OCI-LY7 (cell line): ENCODE data around the gene IGF2BP2. TPM values are rescaled to one million over a fixed set of nuclear protein-coding genes. Genes with fewer than 3 reads are reported as not detected.

Experiments used
- BruUV-seq: library from RNA; stranded (reverse); fragments of 400-500 nt; replicated peaks from 2 replicates; lab custom pipeline; 2021; lab: Mats Ljungman, UMichigan
- CTCF ChIA-PET: fragments of 300-600 bp; sonication (Branson Sonifier 250); formaldehyde crosslinking; loops from one replicate; lab custom pipeline; 2022; ENCODE audit warnings: antibody characterized with exemption; ENCODE audit not compliant: unreplicated experiment; lab: Charles Lee
- POLR2A ChIA-PET: fragments of 300-600 bp; sonication (Branson Sonifier 250); formaldehyde crosslinking; loops from one replicate; lab custom pipeline; 2022; ENCODE audit warnings: antibody characterized with exemption; lab: Charles Lee
- DNase-seq: peaks from one replicate; pipeline ENCODE4 v3.0.0-alpha.2; 2015; ENCODE audit warnings: low spot score
- H2AFZ ChIP-seq: fragments of 200-600 bp; sonication (generic), shearing (Covaris generic); 2 replicates; pipeline ENCODE4 v1.6.1; 2014; ENCODE audit warnings: mild to moderate bottlenecking, antibody characterized with exemption, low read length, moderate library complexity
- H3K27ac ChIP-seq: fragments of 200-600 bp; sonication (generic); 2 replicates; pipeline ENCODE4 v1.5.1; 2014; ENCODE audit warnings: mixed run types, low read depth, mild to moderate bottlenecking, moderate library complexity, low read length, inconsistent platforms; ENCODE audit not compliant: poor library complexity, severe bottlenecking
- H3K36me3 ChIP-seq: fragments of 200-600 bp; sonication (generic); 2 replicates; pipeline ENCODE4 v1.6.1; 2014; ENCODE audit warnings: mild to moderate bottlenecking, antibody characterized with exemption, low read length, moderate library complexity, mixed read lengths; ENCODE audit not compliant: insufficient read depth
- H3K4me1 ChIP-seq: fragments of 200-600 bp; sonication (generic); 2 replicates; pipeline ENCODE4 v1.5.1; 2014; ENCODE audit warnings: mild to moderate bottlenecking, low read length; ENCODE audit not compliant: insufficient read depth, poor library complexity, severe bottlenecking
- H3K4me2 ChIP-seq: fragments of 200-600 bp; sonication (generic); 2 replicates; pipeline ENCODE4 v1.6.1; 2014; ENCODE audit warnings: mild to moderate bottlenecking, low read length
- H3K4me3 ChIP-seq: fragments of 200-600 bp; sonication (generic); 2 replicates; pipeline ENCODE4 v1.5.1; 2014; ENCODE audit warnings: mild to moderate bottlenecking, low read depth, low read length; ENCODE audit not compliant: poor library complexity, severe bottlenecking
- H3K79me2 ChIP-seq: fragments of 200-600 bp; sonication (generic); 2 replicates; pipeline ENCODE4 v1.6.1; 2016; ENCODE audit warnings: low read depth, mild to moderate bottlenecking, low read length, moderate library complexity, mixed read lengths; ENCODE audit not compliant: insufficient read depth
- H3K9me2 ChIP-seq: fragments of 200-600 bp; sonication (generic); 2 replicates; pipeline ENCODE4 v1.6.1; 2016; ENCODE audit warnings: mild to moderate bottlenecking, low read length, mixed read lengths; ENCODE audit not compliant: insufficient read depth
- H3K9me3 ChIP-seq: fragments of 200-600 bp; sonication (generic); 2 replicates; pipeline ENCODE4 v1.6.1; 2014; ENCODE audit warnings: mild to moderate bottlenecking, mixed run types, low read length, mixed read lengths
- H4K20me1 ChIP-seq: fragments of 200-600 bp; sonication (generic); 2 replicates; pipeline ENCODE4 v1.6.1; 2014; ENCODE audit warnings: mild to moderate bottlenecking, antibody characterized with exemption, low read length, moderate library complexity, mixed read lengths; ENCODE audit not compliant: insufficient read depth
- CTCF ChIP-seq: fragments of 200-600 bp; sonication (generic); conservative IDR thresholded peaks from 2 replicates; pipeline ENCODE4 v1.5.1; 2014; ENCODE audit warnings: mild to moderate bottlenecking, antibody characterized with exemption, low read length, moderate library complexity, mixed read lengths
- EZH2phosphoT487 ChIP-seq: fragments of 200-600 bp; sonication (generic); IDR thresholded peaks from 2 replicates; pipeline ENCODE4 v1.6.1; 2018; ENCODE audit warnings: low read depth, borderline replicate concordance, mild to moderate bottlenecking, mixed run types, antibody characterized with exemption, low read length, moderate library complexity, mixed read lengths
- intact Hi-C: fragments of 100-400 bp; cut with micrococcal nuclease; formaldehyde crosslinking; loops from one replicate; pipeline ENCODE4 v1.10.0; 2022; ENCODE audit not compliant: unreplicated experiment
- total RNA-seq, 2 experiments: library from RNA; depleted of rRNA in 1 of 2; stranded (reverse); fragments of >200 nt in 1 of 2; shearing (Covaris generic) in 1 of 2; gene quantifications; 2 replicates each; pipeline ENCODE4 v1.2.3, GENCODE V29; 2014 to 2022

IGF2BP2 gene
- total RNA-seq, 2 experiments from 2014 or later, result not detected

- TF ChIP-seq EZH2phosphoT487, result no peak
- no peak for TF ChIP-seq CTCF
- no peaks in the 10 kb centered on the region for H3K9me2 ChIP-seq
- H3K36me3 ChIP-seq, result no peaks in the 10 kb centered on the region
- no TSS peak for BruUV-seq
- H3K79me2 ChIP-seq, result no peaks in the 10 kb centered on the region
- H2AFZ ChIP-seq, result no peak overlapping the region
- ChIA-PET POLR2A (interaction anchor here (0.9 kb wide), 1 partner anchor 86 kb away, joined by 3 read pairs; no protein-coding TSS in a partner anchor), CTCF (interaction anchor here (0.5 kb wide), 1 partner anchor 14 kb away, joined by 12 read pairs; no protein-coding TSS in a partner anchor)
- intact Hi-C loops, result no loop called here
- DNase-seq, result no peak
- H4K20me1 ChIP-seq, result no peaks in the 10 kb centered on the region
- no peak overlapping the region for H3K4me2 ChIP-seq
- no peak overlapping the region for H3K27ac ChIP-seq
- H3K9me3 ChIP-seq, result no peaks in the 10 kb centered on the region
- H3K4me1 ChIP-seq, result no peaks in the 10 kb centered on the region
- H3K4me3 ChIP-seq, result no peak overlapping the region
These were observed 166.9 kb downstream of the IGF2BP2 start for GRCh38 chr3:185657691-185658503.

GRCh38 chr3:185657211-185657610 is 167.6 kb downstream of the IGF2BP2 start:
- BruUV-seq, result no TSS peak
- Histone ChIP-seq H3K36me3 (no peaks in the 10 kb centered on the region), H3K9me3 (no peaks in the 10 kb centered on the region), H3K9me2 (no peaks in the 10 kb centered on the region), H3K27ac (no peak overlapping the region), H3K4me1 (no peaks in the 10 kb centered on the region), H3K79me2 (no peaks in the 10 kb centered on the region), H4K20me1 (no peaks in the 10 kb centered on the region), H3K4me2 (no peak overlapping the region), H3K4me3 (no peak overlapping the region), H2AFZ (no peak overlapping the region)
- intact Hi-C loops, result no loop called here
- ChIA-PET POLR2A (interaction anchor here (0.6 to 0.9 kb wide), 2 partner anchors 86 to 551 kb away, joined by 3 read pairs; no protein-coding TSS in a partner anchor), CTCF (interaction anchor here (0.5 kb wide), 1 partner anchor 15 kb away, joined by 12 read pairs; no protein-coding TSS in a partner anchor)
- DNase-seq, result no peak
- TF ChIP-seq EZH2phosphoT487, result no peak
- no peak for TF ChIP-seq CTCF

GRCh38 chr3:185656321-185656840 is 168.5 kb downstream of the IGF2BP2 start:
- Histone ChIP-seq H3K4me2 (no peak overlapping the region), H3K9me3 (no peaks in the 10 kb centered on the region), H3K9me2 (no peaks in the 10 kb centered on the region), H3K36me3 (no peaks in the 10 kb centered on the region), H3K4me1 (no peaks in the 10 kb centered on the region), H3K27ac (no peak overlapping the region), H2AFZ (no peak overlapping the region), H3K79me2 (no peaks in the 10 kb centered on the region), H4K20me1 (no peaks in the 10 kb centered on the region), H3K4me3 (no peak overlapping the region)
- intact Hi-C loops, result no loop called here
- no peak for DNase-seq
- POLR2A ChIA-PET, result no interaction called here
- BruUV-seq, result no TSS peak
- CTCF ChIA-PET, result no interaction called here
- TF ChIP-seq EZH2phosphoT487 (no peak), CTCF (no peak)
